Gastrocnemius medialis (tissue), 4 donors: ENCODE measurements around the gene ZBTB34.
A peak's percentile ranks its signal among the peaks of the same experiment; 100 is the strongest.

Source experiments
- CTCF ChIP-seq, 5 experiments: fragments of 450-650 bp in 3 of 5; fragments of 200-600 bp in 2 of 5; sonication (generic) in 2 of 5; IDR thresholded peaks in 4 of 5; conservative IDR thresholded peaks in 1 of 5; 1 replicate in 4 of 5; 2 replicates in 1 of 5; pipeline ENCODE4 v1.5.1; 2016 to 2019; ENCODE audit warnings: antibody characterized with exemption in 5 of 5, mild to moderate bottlenecking in 3 of 5, moderate library complexity in 3 of 5
- POLR2A ChIP-seq, 2 donors: fragments of 450-650 bp; IDR thresholded peaks; one replicate each; pipeline ENCODE4 v1.6.1; 2017; ENCODE audit warnings: antibody characterized with exemption in 2 of 2, mild to moderate bottlenecking in 2 of 2, moderate library complexity in 2 of 2

- TF ChIP-seq CTCF (IDR thresholded peaks at IDR 0.05 in 4 of 5, conservative IDR thresholded peaks at IDR 0.05 in 1 of 5) (no peak), POLR2A (IDR thresholded peaks at IDR 0.05) (peak; percentile 54 to 76)
These were observed 473 bp downstream of the ZBTB34 start for GRCh38 chr9:126860757-126861466.
